ENCODE results near the gene SLC30A2. TPM values are rescaled to one million over a fixed set of nuclear protein-coding genes. Genes with fewer than 3 reads are reported as not detected.
A peak's percentile ranks its signal among the peaks of the same experiment; 100 is the strongest.

SLC30A2 gene
- total RNA-seq, 2 donors from 2014 or later = 44.5 to 64.6 TPM

DNA sequence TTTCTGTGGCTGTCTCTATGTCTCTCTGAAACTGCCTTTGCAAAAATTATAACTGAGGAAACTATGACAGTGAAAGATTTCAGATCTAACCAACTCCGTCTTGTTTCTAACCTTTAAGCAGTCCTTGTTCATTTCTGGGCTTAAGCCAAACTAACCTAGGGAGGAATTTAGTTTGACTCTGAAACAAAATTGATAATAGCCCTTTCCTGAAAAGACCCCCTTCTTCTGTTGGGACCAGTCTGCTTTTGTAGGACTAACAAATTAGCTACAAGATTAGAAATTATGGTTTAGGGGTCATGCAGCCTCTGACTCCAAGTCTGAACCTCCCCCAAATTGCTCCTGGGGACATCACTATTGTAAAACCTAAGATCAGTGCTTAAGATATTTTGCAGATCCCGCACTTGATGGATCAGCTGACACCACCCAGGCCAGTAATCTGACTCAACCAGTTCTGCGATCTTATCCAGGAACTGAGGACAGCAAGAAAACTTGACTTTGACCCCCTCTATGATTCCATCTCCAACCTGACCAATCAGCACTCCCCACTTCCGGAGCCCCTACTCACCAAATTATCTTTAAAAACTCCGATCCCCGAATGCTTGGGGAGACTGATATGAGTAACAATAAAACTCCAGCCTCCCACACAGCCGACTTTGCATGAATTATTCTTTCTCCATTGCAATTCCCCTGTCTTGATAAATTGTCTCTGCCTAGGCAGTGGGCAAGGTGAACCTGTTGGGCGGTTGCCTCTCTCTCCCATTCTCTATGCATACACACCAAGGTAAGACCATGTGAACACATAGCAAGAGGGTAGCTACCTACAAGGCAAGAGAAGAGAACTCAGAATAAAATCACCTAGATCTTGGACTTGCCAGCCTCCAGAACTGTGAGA lies 32.6 kb upstream of the SLC30A2 start:
- intact Hi-C loops (cut with DNase I) = no loop called here
- Histone ChIP-seq H3K4me3 (no peak overlapping the region), H3K36me3 (replicated peaks in 1 of 2; ENCODE audit: insufficient read depth in 1 of 2, low read depth in 2 of 2) (no peaks in the 10 kb centered on the region), H3K9me3 (no peaks in the 10 kb centered on the region), H3K27ac (peak overlapping the region in 3 of 4 donors; percentile 14 to 63 (median 58)), H3K4me1 (peaks cover 71% of the 10 kb centered on the region), H3K27me3 (no peaks in the 10 kb centered on the region)
- no peak for DNase-seq
- TF ChIP-seq, protein P1, sequence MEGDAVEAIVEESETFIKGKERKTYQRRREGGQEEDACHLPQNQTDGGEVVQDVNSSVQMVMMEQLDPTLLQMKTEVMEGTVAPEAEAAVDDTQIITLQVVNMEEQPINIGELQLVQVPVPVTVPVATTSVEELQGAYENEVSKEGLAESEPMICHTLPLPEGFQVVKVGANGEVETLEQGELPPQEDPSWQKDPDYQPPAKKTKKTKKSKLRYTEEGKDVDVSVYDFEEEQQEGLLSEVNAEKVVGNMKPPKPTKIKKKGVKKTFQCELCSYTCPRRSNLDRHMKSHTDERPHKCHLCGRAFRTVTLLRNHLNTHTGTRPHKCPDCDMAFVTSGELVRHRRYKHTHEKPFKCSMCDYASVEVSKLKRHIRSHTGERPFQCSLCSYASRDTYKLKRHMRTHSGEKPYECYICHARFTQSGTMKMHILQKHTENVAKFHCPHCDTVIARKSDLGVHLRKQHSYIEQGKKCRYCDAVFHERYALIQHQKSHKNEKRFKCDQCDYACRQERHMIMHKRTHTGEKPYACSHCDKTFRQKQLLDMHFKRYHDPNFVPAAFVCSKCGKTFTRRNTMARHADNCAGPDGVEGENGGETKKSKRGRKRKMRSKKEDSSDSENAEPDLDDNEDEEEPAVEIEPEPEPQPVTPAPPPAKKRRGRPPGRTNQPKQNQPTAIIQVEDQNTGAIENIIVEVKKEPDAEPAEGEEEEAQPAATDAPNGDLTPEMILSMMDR (IDR thresholded peaks at IDR 0.05) = no peak
- no peak for TF ChIP-seq POLR2A (IDR thresholded peaks at IDR 0.05)
- no peak for ATAC-seq
- WGBS, 2 donors = 50 to 64% methylated on average over 8 of the region's 8 CpGs

DNA sequence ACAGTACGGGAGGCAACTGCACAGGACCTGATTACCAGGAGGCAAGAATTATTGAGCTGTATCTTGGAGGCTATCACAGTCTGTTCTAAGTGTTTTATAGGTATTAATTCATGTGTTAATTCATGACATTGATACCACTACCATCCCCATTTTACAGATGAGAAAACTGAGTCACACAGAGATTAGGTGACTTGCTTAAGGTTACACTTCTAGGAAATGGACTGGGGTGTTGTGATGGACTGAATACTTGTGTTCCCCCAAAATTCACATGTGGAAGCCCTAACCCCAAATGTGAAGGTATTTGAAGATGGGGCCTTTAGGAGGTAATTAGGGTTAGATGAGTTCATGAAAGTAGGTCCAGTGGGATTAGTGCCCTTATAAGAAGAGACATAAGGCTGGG lies 31.6 kb upstream of the SLC30A2 start:
- WGBS, 2 donors = 90 to 100% methylated on average over 1 of the region's 1 CpG
- Histone ChIP-seq H3K4me1 (peaks cover 81% of the 10 kb centered on the region), H3K9me3 (no peaks in the 10 kb centered on the region), H3K27me3 (no peaks in the 10 kb centered on the region), H3K36me3 (replicated peaks in 1 of 2; ENCODE audit: insufficient read depth in 1 of 2, low read depth in 2 of 2) (no peaks in the 10 kb centered on the region), H3K4me3 (no peak overlapping the region), H3K27ac (no peak overlapping the region)
- TF ChIP-seq, protein P1 (IDR thresholded peaks at IDR 0.05) = no peak
- TF ChIP-seq POLR2A (IDR thresholded peaks at IDR 0.05) = no peak
- intact Hi-C loops (cut with DNase I) = no loop called here
- DNase-seq (no peak), ATAC-seq (no peak)

DNA sequence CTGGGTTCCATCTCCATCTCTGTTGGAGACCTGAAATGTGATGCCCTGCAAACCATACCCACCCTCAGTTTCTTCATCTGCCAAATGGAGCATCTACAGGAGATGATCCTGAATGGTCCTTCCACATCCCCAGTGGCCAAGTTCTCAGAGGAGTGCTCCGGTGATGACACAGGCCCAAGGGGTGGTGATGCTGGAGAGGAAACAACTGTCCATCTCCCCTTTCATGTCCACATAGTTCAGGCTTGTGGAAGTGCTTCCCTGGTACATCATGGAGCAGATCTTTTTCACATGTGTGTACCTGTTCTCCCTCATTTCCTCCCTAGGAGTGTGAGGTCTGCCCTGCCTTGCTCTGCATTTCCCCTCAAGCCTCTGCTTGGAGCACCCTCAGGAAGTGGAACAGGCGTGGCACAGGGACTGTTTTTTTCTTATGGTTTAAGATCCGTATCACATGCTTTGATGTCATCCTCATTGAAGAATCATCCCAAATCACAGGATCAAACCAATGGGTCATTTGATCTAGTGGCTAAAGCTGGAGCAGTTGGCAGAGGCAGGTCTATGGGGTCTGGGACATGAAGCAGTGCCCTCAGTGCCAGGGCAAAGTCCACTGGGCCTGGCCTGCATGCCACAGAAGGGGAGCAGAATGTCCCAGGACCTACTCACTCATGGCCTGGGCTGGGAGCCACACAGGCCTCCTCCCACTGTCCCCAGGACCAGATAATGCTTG lies 29.7 kb upstream of the SLC30A2 start:
- WGBS, 2 donors = 67 to 95% methylated on average over 2 to 3 of the region's 3 CpGs
- peak; percentile 65 to 82 (median 76) for DNase-seq
- Histone ChIP-seq H3K36me3 (replicated peaks in 1 of 2; ENCODE audit: insufficient read depth in 1 of 2, low read depth in 2 of 2) (no peaks in the 10 kb centered on the region), H3K4me1 (peaks cover 72% of the 10 kb centered on the region), H3K27ac (peak overlapping the region in 3 of 4 donors; percentile 28 to 48 (median 28)), H3K27me3 (no peaks in the 10 kb centered on the region), H3K9me3 (no peaks in the 10 kb centered on the region), H3K4me3 (no peak overlapping the region)
- ATAC-seq = peak; percentile 69
- TF ChIP-seq, protein P1 (IDR thresholded peaks at IDR 0.05) = no peak
- TF ChIP-seq POLR2A (IDR thresholded peaks at IDR 0.05) = no peak
- intact Hi-C loops (cut with DNase I) = no loop called here

DNA sequence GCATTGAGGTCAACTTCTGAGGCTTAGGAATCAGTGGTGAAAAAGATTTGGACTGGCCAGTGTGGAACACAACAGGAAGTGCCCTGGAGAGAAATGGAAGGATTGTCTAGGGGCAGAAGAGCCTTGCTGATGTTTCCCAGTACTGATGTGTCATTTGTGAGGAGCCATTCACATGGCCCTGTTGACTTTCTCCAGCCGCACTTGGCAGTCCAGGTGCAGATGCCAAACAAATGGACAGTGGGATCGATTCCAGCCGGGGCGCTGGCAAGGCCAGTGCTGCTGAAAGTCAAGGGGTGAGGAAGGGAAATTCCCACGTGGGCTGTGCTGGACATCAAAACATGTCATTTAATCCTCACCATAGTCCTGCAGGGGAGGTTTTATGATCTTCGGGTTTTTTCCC lies 26.4 kb upstream of the SLC30A2 start:
- DNase-seq (peak; percentile 83 to 92 (median 89)), ATAC-seq (peak; percentile 81)
- Histone ChIP-seq H3K27me3 (no peaks in the 10 kb centered on the region), H3K4me1 (peaks cover 48% of the 10 kb centered on the region), H3K36me3 (replicated peaks in 1 of 2; ENCODE audit: insufficient read depth in 1 of 2, low read depth in 2 of 2) (no peaks in the 10 kb centered on the region), H3K27ac (peak overlapping the region in 3 of 4 donors; percentile 57 to 80 (median 67)), H3K4me3 (no peak overlapping the region), H3K9me3 (no peaks in the 10 kb centered on the region)
- TF ChIP-seq POLR2A (IDR thresholded peaks at IDR 0.05) = peak in 1 of 3 donors; percentile 6
- TF ChIP-seq, protein P1 (IDR thresholded peaks at IDR 0.05) = no peak
- WGBS, 2 donors = 0 to 13% methylated on average over 3 to 6 of the region's 6 CpGs
- intact Hi-C loops (cut with DNase I) = no loop called here
